GM19240 (cell line): ENCODE data around the gene MGRN1.

ENCODE experiments used
- DNase-seq: peaks from one replicate; pipeline ENCODE4 v3.0.0; 2011; ENCODE audit warnings: low spot score; ENCODE audit not compliant: insufficient read length

The MGRN1 gene

DNA sequence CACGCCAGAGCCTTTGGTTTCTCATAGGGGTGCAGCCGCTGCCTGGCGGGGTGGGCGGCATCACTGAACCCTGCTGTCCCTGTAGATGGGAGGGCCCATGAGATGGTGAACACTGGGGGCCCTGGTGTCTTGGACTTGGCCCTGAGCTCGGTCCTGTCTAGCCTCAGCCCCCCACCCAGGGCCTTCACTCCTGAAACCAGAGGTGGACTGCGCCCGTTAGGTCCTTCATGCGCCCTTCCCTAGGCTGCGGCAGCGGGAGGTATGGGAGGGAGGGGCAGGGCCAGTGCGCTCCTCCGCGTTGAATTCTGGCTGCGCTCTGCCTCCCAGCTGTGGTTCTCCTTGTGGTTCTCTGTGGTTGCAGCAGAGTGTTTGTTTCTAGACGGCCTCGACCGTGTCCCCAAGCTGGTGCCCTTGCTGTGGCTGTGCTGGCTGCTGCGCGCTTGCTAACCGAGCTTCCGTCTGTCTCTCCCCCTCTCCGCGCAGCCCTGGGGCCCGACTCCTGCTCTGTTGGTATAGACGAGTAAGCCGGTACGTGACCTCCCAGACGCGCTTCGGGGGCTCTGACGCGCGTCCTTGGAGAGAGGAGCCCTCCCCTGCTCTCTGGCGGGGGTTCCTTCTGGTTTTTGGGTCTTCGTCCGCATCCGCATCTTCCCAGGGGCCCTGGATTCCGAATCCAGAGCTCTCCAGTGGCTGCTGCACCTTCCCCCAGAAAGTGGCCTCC is 61.3 kb downstream of the MGRN1 start:
- DNase-seq: no peak

DNA sequence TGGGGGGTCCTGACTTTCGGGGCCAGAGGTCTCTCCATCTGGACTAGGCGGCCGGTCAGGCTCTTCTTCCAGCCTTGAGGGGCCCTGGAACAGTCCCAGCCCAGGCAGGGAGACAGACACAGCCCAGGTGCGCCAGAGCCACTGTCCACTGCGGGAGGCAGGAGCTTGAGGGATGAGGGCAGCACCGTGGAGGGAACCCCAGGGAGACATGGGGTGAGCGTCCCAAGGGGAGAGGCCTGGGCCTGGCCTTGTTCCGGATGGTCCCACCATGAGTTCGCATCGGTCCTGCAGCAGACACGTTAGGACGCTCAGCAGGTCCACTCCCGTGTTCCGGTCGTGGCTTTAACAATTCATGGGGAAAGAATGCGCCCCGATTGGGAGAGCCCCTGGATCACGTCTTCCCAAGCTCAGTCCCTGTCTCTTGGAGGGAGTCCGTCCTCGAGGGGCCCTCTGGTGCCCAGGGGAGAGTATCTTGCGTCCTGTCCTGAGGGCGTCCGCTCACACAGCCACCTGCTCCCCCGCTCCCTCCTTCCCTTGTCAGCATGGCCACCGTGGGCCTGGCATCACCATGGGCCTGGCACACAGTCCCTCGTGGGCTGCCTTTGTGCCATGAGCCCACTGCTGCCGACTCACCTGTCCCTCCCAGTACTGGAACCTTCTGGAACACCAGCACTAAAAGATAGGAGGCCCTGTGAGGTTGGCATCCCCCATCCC is 62.0 kb downstream of the MGRN1 start:
- no peak for DNase-seq

DNA sequence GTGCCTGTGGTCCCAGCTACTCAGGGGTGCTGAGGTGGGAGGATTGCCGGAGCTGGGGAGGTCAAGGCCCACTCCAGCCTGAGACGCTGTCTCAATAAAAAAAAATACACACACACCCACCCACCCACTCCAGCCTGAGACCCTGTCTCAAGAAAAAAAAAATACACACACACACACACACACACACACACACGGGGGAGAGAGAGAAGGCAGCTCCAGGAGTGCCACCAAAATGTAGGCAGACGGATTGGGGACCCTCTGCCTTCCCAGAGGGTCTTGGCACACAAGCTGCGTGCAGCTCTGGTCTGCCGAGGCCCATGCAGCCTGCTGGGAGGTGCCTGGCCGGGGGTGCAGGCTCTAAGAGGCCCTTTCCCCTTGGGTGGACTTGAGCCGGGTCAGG is 62.8 kb downstream of the MGRN1 start:
- DNase-seq: no peak

DNA sequence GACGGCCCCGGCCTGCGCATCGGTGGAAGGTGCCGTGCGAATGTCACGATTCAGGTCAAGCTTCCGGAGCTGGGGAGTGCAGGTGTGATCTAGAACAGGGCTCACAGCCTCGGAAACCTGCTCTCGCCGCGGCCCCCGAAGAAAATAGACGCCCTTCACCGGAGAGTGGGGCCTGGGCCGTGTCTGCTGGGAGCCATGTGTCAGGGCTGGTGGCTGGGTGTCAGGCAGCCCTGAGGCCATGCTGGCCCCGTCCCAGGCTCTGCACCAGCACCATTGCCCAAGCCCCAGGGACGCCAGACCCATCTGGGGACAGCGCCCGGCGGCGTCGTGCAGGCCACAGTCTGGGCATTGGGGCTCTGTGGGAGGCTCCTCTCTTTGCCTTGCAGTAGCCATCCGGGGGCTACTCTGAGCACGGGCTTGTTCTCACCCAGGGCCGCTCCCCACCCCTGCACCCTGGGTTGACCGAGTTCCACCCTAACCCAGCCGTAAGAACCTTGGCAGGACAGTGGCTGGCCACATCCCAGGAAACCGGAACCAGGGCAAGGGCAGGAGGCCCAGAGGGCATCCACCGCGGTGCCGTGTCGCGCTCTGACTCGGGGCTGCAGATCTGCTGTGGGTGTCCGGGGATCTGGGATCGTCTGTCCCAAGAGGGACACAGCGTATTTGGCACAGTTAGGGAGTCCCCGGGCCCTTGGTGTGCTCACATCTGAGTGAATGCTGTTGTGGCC is 63.5 kb downstream of the MGRN1 start:
- DNase-seq: no peak

DNA sequence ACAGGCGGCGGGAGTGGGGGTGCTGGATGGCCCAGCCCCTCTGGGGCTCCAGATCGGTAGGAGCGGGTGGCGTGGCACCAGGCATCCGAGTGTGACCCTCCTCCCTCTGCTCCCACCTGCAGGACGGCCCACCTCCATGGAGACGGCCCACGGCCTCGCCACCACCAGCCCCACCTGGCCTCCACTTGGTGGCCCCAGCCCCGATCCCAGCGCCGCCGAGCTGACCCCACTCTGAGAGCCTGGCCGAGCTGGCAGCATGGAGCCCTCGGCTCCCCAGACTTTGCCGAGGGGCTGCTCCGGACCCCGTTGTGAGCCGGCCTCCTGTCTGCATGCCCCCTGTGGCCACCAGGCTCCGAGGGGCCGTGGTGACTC is 64.0 kb downstream of the MGRN1 start:
- DNase-seq: no peak

DNA sequence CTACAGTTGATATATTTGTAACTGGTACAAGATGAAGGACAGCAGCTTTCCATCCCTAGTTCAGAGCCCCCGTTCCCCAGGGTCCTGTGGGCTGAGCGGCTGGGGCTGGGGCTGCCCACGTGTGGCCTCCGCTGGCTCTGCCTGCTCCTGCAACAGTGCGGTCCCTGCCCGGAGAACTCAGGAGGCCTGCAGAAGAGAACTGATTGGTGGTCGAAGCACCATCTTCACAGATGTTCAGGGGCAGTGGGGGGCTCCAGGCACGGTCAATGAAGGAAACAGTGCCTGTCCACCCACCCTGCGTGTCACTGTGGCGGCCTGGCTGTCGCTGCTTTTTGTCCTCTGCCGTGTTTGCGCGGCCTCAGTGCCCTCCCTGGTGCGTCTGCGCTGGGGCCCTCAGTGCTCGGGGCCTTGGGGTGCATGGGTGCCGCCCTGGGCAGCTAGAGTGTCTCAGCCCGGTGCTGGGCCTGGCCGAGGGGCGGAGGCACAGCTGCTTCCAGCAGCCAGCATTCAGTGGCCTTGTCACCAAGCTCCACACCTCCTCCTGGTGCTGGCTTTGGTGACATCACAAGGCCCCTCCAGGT is 64.6 kb downstream of the MGRN1 start:
- DNase-seq: no peak

DNA sequence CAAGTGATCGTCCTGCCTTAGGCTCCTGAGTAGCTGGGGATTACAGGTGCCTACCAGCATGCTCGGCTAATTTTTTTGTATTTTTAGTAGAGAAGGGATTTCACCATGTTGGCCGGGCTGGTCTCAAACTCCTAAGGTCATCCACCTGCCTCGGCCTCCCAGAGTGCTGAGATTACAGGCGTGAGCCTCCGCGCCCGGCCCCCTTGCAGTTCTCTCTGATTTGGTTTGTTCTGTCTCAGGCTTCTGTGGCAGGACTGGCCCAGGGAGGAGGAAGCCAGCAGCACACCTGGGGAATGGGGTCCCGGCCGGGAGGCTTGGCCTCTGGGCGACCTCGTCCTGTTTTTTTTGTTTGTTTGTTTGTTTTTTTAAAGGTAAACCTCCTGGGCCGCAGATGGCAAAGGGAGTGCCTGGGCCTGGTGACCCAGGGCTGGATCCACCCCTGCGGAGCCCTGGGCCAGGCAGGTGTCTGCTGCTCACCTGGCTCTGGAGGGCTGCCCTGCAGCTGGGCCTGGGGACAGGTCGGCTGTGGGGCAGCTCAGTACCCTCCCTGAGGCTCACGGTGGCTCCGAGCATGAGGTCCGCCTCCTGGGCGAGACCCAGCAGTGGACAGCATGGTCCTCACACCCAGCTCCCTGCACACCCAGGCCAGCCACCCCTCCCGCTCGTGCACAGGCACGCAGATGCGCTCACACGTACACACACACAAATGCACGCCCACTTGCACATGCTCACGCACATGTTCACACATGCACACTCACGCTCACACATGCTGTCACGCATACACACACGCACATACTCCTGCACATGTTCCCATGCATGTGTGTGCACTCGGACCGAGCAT is 65.5 kb downstream of the MGRN1 start:
- no peak for DNase-seq

DNA sequence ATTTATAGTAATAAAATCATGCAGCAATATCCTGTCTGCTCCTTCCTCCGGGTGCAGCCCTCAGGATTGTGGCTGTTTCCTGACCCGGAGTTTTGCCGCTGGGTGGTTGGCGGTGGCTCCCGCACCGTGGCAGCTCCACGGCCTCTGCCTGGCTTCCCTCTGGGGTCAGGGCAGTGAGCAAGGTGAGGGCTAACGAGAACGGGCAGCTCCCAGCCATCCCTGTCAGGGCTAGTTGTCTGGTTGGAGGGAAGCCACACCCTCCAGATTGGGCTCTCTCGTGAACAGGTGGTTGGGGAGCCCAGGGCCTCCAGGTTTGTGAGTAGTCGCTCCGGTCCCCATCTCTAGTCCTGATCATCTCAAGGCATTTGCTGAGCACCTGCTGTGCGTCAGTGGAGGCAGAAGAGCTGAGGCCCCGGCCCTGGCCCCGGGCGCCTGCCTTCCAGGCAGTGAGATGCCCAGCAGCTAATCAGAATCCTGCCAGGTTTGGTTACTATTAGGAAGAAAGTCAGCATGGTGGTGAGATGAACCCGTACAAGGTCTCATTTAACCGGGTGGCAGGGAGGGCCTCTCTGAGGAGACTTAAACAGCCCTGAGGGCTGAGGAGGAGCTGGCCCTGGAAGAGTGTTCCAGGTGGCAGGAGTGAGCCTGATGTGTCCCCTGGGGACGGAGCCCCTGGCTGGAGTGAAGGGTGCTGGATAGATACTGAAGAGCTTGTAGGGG is 66.5 kb downstream of the MGRN1 start:
- DNase-seq: no peak

DNA sequence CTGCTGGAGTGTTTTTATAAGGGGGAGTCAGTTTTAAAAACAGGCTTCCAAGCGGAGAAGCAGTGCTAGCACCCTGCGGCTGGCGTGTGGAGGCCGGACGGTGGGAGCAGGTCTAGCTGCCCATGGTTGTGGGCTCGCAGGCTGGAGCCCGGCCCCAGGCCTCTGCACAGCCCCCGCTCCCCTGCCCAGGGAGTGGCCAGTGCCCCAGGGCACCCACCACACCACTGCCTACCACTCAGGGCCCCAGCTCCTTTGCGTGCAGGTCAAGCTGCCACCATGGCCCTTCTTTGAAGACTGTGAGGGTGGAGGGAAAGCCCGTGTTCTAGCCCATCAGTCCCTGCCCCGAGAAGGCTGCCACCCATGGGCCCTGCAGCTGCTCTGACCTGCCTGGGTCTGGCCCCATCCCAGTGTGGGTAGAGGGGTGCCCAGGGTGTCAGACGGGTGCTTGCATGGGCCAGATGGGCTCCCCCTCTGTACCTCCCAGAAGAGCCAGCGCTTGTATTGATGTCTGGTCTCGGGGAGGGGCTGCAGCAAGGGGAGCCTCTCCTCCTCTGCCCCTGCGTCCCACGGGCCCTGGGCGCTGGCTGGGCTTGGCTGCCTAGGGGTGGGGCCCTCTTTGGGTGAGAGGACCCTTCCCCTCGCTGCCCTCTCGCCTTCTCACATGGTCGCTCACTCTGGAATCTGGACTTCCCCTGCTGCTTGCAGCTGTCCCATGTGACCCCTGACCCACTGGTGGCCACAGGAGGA is 67.2 kb downstream of the MGRN1 start:
- no peak for DNase-seq

DNA sequence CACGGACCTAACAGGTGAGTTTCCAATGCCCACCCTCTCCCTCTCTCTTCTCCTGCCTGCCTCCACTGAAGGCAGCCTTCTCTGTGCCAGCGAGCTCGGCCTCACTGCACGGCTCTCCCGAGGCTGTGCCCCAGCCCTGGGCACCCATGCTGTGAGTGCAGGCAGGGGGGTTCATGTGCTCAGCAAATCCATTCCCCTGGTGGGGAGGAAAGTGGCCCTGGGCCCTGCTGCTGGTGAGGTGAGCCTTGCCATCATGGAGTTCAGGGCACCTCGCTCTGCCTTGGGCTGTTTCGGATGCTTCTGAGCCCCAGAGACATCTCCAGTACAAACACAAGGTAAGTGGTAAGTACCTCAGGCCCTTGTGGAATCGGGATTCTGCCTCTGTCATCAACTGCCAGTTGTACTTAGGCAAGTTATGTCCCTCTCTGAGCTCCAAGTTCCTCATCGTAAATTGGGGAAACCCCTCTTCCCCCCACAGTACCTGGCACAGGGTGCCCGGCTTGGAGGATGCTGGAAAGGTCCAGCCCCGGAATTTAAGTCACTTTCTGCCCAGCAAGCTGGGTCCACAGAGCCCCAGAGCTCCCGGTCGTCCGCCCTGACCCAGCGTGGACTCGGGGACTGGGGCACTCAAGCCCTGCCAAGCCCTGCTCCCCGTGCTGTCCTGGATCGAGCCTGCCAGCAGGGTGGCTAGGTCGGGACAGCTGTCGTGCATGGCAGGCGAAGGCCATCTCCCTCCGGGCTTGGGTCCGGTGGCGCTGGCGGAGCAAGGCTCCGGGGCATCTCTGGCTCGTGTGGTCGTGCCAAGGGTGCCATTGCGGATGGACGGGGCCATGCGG is 68.1 kb downstream of the MGRN1 start:
- DNase-seq: no peak

DNA sequence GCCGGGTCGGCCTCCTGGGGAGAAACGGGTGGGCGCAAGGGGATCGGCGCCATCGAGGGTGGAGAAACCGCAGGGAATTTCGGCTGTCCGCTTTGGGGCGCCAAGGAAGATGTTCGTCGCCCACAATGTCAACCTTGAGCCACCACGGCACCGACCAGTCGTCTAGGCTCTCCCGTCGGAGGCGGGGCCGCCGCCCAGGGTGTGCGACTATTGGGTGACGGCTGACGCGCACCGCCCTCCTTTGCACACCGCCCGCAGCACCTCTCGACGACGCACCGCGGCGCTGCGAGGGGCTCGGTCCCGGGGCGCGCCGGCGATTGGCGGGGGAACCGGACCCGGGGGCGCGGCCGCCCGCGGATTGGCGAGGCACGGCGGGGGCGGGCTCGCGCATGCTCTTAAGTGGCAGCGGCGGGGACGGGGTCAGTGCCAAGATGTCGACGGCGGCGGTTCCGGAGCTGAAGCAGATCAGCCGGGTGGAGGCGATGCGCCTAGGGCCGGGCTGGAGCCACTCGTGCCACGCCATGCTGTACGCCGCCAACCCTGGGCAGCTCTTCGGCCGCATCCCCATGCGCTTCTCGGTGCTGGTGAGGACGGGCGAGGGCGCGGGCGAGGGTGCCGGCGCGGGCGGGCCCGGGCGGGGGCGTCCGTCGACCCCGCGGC is 68.8 kb downstream of the MGRN1 start, which contains the start of gene NUDT16L1:
Gene NUDT16L1 (plus strand): TSS at position 267 of the 660 bp plus-strand sequence. CDS start 165 bp downstream, at position 432.
- DNase-seq: peak; percentile 99

DNA sequence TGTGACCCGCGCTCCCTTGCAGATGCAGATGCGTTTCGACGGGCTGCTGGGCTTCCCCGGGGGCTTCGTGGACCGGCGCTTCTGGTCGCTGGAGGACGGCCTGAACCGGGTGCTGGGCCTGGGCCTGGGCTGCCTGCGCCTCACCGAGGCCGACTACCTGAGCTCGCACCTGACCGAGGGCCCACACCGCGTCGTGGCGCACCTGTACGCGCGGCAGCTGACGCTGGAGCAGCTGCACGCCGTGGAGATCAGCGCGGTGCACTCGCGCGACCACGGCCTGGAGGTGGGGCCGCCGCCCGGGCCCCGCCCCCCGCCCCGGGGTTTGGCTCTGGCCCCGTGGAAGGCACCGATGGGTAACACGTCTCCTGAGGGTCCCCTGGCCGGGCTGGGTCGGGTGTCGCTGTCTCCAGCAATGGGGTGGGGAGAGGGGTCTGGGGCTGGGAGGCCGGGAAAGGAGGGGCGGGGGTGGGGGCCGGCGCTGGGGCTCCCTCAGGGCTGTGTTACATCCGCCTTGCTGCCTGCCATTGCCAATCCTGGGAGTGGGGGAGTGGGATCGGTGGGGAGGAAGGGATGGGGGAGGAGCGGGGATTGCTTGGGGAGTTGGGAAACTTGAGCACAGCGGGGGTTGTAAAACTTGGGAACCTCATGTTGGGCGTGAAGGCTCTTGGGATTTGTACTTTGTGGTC is 69.5 kb downstream of the MGRN1 start:
- peak; percentile 57 for DNase-seq

DNA sequence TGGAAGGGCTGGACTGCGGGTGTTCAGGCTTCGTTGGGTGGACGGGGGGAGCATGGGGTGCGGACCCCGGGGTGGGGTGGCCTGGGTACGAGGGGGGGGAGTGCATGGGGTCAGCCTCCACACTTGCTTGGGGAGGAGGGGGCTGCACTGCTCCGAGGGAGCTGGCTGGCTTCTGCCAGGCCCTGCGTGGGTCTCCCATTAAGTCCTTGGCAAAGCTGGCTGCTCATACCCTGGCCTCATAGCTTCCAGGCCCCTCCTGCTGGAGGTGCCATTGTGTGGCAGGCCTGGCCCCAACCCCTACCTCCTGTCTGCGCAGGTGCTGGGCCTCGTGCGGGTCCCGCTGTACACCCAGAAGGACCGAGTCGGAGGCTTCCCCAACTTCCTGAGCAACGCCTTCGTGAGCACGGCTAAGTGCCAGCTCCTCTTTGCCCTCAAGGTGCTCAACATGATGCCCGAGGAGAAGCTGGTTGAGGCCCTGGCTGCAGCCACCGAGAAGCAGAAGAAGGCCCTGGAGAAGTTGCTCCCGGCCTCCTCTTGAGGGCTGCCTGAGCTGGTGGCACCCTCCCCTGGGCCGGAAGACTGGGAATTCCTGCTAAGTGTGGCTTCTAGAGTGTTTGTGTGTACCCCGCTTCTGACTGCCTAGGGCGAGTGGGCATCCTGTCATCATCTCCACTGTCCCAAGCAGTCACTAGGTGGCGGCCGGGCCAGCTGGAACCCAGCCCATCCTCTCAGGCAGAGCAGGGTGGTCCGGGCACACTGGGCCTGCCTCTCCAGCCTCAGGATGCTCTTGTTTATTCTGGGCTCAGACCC is 70.2 kb downstream of the MGRN1 start:
- DNase-seq: no peak

DNA sequence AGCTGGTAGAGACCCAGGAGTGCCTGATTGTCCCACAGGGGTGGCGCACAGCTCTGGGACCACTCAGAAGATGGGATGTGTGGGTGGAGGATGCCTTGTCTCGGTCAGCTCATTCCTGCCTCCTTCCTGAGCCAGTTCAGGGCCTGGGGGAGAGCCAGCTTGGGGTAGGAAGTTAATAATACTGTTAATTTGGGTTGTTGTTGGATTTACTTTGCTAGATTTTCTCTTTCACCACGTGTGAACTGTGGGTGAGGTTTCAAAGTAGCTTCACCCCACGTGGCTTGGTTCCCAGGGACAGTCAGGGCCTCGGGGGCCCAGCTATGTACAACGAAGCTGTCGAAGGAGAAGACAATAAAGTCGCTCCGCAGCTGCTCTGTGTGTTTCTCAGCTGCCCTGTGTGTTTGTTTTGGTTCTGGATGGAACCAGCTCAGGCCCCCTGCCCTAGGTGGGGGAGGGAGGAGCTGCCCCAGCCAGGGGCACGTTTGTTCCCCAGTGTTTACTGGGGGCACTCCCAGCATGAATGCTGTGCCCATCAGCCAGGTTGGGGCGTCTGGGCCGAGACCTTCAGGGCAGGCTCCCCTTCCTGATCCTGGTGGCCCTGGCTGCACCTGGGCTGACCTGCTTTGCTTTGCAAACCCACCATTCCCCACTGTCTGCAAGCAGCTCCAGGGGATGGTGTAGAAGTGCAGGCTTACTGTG is 71.0 kb downstream of the MGRN1 start:
- DNase-seq: no peak

DNA sequence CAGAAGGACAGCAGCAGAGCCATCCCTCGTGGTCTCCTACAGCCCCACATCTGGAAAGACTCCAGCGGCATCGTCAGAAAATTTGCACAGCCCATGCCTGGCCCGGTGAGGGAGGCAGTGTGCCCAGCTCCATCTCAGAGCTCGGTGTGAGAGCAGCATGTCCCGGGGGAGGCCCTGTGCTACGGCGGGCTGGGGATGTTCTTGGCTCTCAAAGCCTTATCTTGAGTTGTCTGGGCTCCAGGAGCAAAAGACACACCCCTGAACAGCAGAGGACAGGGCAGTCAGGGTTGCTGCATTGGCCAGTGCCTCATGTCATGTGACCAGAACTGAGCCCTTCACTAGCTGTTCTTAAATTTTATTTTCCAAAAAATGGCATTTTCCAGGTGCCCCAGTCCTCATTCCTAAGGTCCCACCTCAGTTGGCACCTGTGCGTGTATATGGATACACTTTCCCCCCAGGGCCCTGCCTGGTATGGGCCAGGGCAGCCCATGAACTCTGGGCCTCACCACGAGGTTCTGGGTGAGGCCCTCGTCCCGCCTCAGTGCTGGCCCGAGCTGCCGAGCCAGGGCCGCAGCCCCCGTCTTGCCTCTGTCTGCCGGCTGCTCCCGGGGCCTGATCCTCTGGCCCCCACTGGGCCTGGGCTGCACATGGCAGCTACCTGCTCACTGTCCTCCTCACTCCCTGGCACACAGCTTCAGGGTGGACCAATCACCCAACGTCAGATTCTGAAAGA is 71.7 kb downstream of the MGRN1 start:
- no peak for DNase-seq
